Measurements from ENCODE around the gene GDPD3.
A peak's percentile ranks its signal among the peaks of the same experiment; 100 is the strongest.

The GDPD3 gene

GRCh38 chr16:30096105-30096861, 17.1 kb downstream of the GDPD3 start, which contains the start of gene YPEL3:
YPEL3 (minus strand) TSS chr16:30096213; CDS start chr16:30095482, 731 bp downstream.
- DNase-seq = peak in 55 of 56 donors; percentile 29 to 98 (median 85)

- peak in 10 of 56 donors; percentile 7 to 42 (median 26) for DNase-seq
Observed at GRCh38 chr16:30095166-30096078, 17.9 kb downstream of the GDPD3 start.

GRCh38 chr16:30094541-30095165, 18.7 kb downstream of the GDPD3 start:
- DNase-seq = no peak

GRCh38 chr16:30092373-30093010, 20.8 kb downstream of the GDPD3 start:
- DNase-seq = peak in 45 of 56 donors; percentile 15 to 74 (median 53)

GRCh38 chr16:30091474-30092372, 21.6 kb downstream of the GDPD3 start, which contains the start of gene TBX6:
TBX6 (minus strand) TSS chr16:30091924; CDS start chr16:30091193, 731 bp downstream.
- peak in 55 of 56 donors; percentile 51 to 98 (median 86) for DNase-seq

DNA sequence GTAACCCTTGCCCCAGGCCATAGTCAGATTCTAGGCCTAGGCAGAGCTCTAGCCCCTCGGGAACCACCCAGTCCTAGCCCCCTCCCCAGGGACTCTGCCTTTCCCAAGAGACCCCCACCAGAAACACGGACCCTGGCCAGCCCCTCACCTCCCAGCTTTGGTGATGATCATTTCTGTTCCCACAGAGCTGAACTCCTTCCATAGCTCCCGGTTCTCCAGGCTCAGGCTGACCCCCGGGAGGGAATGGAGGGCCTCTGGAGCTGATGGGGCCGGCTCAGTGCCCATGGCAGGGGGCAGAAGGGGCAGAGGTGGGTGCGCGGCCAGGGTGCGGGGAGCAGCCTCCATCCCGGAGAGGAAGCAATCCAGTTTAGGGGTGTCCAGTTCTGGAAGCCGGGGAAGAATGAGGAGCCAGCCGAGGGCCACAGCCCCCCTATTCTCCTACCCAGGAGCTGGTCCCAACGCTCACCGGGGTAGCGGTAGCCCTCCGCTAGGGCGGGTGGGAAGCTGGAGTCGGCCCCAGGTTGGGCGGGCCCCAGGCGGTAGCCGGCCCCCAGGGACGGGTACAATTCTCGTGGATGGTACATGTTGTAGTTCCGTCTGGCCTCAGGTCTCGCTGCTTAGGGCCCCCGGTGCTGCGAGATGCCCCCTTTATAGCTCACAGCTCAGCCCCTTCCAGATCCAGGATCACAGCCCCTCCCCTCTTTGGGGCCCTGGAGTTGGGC, 22.6 kb downstream of the GDPD3 start:
- DNase-seq = no peak

- no peak for DNase-seq
Observed at GRCh38 chr16:30088832-30089624, 24.3 kb downstream of the GDPD3 start.

DNA sequence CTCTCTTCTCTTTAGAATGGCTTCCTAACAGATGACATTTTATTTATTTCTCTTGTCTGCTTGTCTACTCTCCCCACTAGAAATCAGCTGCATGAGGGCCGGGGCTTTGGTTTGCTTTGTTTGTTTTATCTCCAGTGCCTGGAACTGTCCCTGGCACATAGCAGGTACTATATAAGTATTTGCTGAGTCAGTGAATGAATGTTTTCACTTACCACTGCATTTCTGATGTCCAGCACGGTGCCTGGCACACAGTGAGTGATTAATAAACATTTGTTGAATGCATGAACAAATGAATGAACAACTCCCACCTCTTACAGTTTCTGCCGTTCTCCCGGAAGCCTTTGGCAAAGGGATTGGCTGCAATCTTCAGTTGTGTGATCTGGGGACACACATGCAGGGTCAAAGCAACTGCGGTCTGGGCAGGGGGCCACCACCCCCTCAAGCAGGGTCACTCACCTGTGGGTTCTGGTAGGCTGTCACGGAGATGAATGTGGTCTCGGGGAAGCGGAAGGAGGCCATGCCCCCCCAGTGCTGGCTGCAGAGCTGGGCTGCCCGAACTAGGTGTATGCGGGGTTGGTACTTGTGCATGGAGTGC, 25.0 kb downstream of the GDPD3 start:
- DNase-seq = no peak

GRCh38 chr16:30087181-30087898, 26.0 kb downstream of the GDPD3 start:
- DNase-seq = no peak

- no peak for DNase-seq
Observed at GRCh38 chr16:30086291-30087140, 26.8 kb downstream of the GDPD3 start.

- DNase-seq = no peak
Observed at GRCh38 chr16:30085820-30086219, 27.5 kb downstream of the GDPD3 start.

GRCh38 chr16:30085247-30085646, 28.1 kb downstream of the GDPD3 start:
- no peak for DNase-seq

DNA sequence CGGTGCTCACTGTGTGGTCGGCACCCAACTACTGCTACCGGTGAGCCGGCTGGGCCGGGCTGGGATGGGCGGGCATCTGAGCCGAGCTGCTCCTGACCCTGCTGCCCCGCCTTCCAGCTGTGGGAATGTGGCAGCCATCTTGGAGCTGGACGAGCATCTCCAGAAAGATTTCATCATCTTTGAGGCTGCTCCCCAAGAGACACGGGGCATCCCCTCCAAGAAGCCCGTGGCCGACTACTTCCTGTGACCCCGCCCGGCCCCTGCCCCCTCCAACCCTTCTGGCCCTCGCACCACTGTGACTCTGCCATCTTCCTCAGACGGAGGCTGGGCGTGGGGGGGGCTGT, 28.5 kb downstream of the GDPD3 start:
- no peak for DNase-seq

GRCh38 chr16:30084096-30084815, 29.1 kb downstream of the GDPD3 start:
- no peak for DNase-seq

- DNase-seq = no peak
Observed at GRCh38 chr16:30083216-30084055, 29.9 kb downstream of the GDPD3 start.

Data from nucleus accumbens (tissue), 56 donors.